ENCODE data around the gene MTG2.

MTG2 gene

DNA sequence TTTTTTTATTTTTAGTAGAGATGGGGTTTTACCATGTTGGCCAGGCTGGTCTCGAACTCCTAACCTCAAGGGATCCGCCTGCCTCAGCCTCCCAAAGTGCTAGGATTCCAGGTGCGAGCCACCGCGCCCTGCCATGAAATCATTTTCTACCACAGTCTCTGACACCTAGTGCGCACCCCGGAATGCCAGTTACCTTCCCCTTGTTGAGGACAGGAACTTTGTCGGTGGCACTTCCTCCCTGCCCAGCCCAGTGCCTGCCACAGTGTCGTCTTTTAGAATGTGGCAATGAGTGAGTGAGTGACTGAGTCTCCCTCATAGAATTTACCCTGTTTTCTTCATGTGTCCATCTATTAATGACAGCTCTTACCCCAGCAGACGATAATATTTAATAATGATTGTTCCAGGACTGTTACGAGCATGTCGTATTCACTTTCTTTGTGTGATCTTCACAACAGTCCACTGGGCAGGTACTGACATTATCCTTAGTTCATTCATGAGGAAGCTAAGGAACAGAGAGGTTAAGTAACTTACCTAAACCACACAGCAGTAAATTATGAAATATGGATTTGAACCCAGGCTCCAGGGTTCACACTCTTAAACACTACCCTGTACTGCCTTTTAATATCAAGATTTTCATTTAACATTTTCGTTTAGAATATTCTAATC, 57.3 kb downstream of the MTG2 start:
- ATAC-seq, result no peak

DNA sequence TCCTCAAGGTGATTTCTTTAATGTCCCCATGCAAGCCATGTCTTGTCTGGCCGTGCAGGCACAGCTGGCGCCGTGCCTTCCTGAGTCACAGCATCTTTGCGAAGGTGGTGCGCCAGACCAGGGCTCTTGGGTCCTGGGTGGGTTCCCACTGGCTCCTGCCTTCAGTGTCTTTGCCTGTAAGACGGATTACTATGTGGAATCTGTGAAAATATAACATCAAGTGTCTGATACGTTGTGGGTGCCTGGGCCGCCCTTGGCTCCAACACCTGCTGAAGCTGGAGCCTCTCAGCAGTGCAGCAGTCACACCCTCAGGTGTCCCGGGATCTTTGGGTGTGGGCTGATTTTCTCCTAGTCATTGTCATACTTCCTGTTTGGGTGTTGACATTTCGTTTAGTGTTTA, 58.7 kb downstream of the MTG2 start:
- TF ChIP-seq ZC3H10 (CRISPR knock-in tag; IDR thresholded peaks at IDR 0.05) (no peak), ZFP3 (CRISPR knock-in tag; IDR thresholded peaks at IDR 0.05) (no peak), OSR1 (CRISPR knock-in tag; IDR thresholded peaks at IDR 0.05) (no peak), ZNF565 (CRISPR knock-in tag; conservative IDR thresholded peaks at IDR 0.05; ENCODE audit: low read depth) (no peak), ESRRG (CRISPR knock-in tag; IDR thresholded peaks at IDR 0.05) (no peak), GLIS3 (CRISPR knock-in tag; IDR thresholded peaks at IDR 0.05) (no peak), TCF4 (CRISPR knock-in tag; IDR thresholded peaks at IDR 0.05; ENCODE audit: borderline replicate concordance) (no peak), ZNF8 (CRISPR knock-in tag; IDR thresholded peaks at IDR 0.05) (no peak), ZNF70 (CRISPR knock-in tag; IDR thresholded peaks at IDR 0.05) (no peak), SNAI2 (CRISPR knock-in tag; IDR thresholded peaks at IDR 0.05) (no peak), ZFP30 (CRISPR knock-in tag; IDR thresholded peaks at IDR 0.05) (no peak), PPARA (CRISPR knock-in tag; IDR thresholded peaks at IDR 0.05; ENCODE audit: borderline replicate concordance) (no peak), ISL1 (CRISPR knock-in tag; IDR thresholded peaks at IDR 0.05) (no peak), CSDC2 (CRISPR knock-in tag; IDR thresholded peaks at IDR 0.05) (no peak), ARNTL (CRISPR knock-in tag; IDR thresholded peaks at IDR 0.05; ENCODE audit: borderline replicate concordance, low read depth) (no peak)
- TF ChIP-seq, protein P1, sequence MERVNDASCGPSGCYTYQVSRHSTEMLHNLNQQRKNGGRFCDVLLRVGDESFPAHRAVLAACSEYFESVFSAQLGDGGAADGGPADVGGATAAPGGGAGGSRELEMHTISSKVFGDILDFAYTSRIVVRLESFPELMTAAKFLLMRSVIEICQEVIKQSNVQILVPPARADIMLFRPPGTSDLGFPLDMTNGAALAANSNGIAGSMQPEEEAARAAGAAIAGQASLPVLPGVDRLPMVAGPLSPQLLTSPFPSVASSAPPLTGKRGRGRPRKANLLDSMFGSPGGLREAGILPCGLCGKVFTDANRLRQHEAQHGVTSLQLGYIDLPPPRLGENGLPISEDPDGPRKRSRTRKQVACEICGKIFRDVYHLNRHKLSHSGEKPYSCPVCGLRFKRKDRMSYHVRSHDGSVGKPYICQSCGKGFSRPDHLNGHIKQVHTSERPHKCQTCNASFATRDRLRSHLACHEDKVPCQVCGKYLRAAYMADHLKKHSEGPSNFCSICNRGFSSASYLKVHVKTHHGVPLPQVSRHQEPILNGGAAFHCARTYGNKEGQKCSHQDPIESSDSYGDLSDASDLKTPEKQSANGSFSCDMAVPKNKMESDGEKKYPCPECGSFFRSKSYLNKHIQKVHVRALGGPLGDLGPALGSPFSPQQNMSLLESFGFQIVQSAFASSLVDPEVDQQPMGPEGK (CRISPR knock-in tag; IDR thresholded peaks at IDR 0.05; ENCODE audit: borderline replicate concordance), result no peak
- TF ChIP-seq, protein P2, sequence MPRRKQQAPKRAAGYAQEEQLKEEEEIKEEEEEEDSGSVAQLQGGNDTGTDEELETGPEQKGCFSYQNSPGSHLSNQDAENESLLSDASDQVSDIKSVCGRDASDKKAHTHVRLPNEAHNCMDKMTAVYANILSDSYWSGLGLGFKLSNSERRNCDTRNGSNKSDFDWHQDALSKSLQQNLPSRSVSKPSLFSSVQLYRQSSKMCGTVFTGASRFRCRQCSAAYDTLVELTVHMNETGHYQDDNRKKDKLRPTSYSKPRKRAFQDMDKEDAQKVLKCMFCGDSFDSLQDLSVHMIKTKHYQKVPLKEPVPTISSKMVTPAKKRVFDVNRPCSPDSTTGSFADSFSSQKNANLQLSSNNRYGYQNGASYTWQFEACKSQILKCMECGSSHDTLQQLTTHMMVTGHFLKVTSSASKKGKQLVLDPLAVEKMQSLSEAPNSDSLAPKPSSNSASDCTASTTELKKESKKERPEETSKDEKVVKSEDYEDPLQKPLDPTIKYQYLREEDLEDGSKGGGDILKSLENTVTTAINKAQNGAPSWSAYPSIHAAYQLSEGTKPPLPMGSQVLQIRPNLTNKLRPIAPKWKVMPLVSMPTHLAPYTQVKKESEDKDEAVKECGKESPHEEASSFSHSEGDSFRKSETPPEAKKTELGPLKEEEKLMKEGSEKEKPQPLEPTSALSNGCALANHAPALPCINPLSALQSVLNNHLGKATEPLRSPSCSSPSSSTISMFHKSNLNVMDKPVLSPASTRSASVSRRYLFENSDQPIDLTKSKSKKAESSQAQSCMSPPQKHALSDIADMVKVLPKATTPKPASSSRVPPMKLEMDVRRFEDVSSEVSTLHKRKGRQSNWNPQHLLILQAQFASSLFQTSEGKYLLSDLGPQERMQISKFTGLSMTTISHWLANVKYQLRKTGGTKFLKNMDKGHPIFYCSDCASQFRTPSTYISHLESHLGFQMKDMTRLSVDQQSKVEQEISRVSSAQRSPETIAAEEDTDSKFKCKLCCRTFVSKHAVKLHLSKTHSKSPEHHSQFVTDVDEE (CRISPR knock-in tag; IDR thresholded peaks at IDR 0.05), result no peak
- TF ChIP-seq, protein P3, sequence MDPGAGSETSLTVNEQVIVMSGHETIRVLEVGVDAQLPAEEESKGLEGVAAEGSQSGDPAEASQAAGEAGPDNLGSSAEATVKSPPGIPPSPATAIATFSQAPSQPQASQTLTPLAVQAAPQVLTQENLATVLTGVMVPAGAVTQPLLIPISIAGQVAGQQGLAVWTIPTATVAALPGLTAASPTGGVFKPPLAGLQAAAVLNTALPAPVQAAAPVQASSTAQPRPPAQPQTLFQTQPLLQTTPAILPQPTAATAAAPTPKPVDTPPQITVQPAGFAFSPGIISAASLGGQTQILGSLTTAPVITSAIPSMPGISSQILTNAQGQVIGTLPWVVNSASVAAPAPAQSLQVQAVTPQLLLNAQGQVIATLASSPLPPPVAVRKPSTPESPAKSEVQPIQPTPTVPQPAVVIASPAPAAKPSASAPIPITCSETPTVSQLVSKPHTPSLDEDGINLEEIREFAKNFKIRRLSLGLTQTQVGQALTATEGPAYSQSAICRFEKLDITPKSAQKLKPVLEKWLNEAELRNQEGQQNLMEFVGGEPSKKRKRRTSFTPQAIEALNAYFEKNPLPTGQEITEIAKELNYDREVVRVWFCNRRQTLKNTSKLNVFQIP (CRISPR knock-in tag; IDR thresholded peaks at IDR 0.05; ENCODE audit: borderline replicate concordance, low read depth), result no peak
- ATAC-seq, result no peak

More for the DNA sequence above, 57.3 kb downstream of the MTG2 start:
- TF ChIP-seq ZNF8 (CRISPR knock-in tag; IDR thresholded peaks at IDR 0.05) (no peak), BACH2 (CRISPR knock-in tag; IDR thresholded peaks at IDR 0.05; ENCODE audit: borderline replicate concordance) (no peak), ZNF70 (CRISPR knock-in tag; IDR thresholded peaks at IDR 0.05) (no peak), ZC3H10 (CRISPR knock-in tag; IDR thresholded peaks at IDR 0.05) (no peak), TOX (CRISPR knock-in tag; IDR thresholded peaks at IDR 0.05; ENCODE audit: borderline replicate concordance) (no peak), OSR1 (CRISPR knock-in tag; IDR thresholded peaks at IDR 0.05) (no peak), SNAI2 (CRISPR knock-in tag; IDR thresholded peaks at IDR 0.05) (no peak), ARNTL (CRISPR knock-in tag; IDR thresholded peaks at IDR 0.05; ENCODE audit: borderline replicate concordance, low read depth) (no peak), ZFP3 (CRISPR knock-in tag; IDR thresholded peaks at IDR 0.05) (no peak), GLIS3 (CRISPR knock-in tag; IDR thresholded peaks at IDR 0.05) (no peak), RARB (CRISPR knock-in tag; IDR thresholded peaks at IDR 0.05) (no peak), PPARA (CRISPR knock-in tag; IDR thresholded peaks at IDR 0.05; ENCODE audit: borderline replicate concordance) (no peak)
- TF ChIP-seq, protein P2 (CRISPR knock-in tag; IDR thresholded peaks at IDR 0.05), result no peak
- TF ChIP-seq, protein P4, sequence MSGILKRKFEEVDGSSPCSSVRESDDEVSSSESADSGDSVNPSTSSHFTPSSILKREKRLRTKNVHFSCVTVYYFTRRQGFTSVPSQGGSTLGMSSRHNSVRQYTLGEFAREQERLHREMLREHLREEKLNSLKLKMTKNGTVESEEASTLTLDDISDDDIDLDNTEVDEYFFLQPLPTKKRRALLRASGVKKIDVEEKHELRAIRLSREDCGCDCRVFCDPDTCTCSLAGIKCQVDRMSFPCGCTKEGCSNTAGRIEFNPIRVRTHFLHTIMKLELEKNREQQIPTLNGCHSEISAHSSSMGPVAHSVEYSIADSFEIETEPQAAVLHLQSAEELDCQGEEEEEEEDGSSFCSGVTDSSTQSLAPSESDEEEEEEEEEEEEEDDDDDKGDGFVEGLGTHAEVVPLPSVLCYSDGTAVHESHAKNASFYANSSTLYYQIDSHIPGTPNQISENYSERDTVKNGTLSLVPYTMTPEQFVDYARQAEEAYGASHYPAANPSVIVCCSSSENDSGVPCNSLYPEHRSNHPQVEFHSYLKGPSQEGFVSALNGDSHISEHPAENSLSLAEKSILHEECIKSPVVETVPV (CRISPR knock-in tag; IDR thresholded peaks at IDR 0.05), result no peak
- TF ChIP-seq, protein P1 (CRISPR knock-in tag; IDR thresholded peaks at IDR 0.05; ENCODE audit: borderline replicate concordance), result no peak
